ENCODE results near the gene TMEM184A. TPM values are rescaled to one million over a fixed set of nuclear protein-coding genes. Genes with fewer than 3 reads are reported as not detected.

Gene TMEM184A
- total RNA-seq, 3 donors from 2014 or later, result 6.6 to 8.2 TPM; not detected in 1

GRCh38 chr7:1532456-1533254 is 23.4 kb downstream of the TMEM184A start:
- Histone ChIP-seq H3K27ac (peak overlapping the region; percentile 97 to 100), H3K9me3 (no peaks in the 10 kb centered on the region), H3K27me3 (no peaks in the 10 kb centered on the region), H3K36me3 (no peaks in the 10 kb centered on the region), H3K4me3 (peak overlapping the region; percentile 52 to 84 (median 68)), H3K4me1 (peaks cover 3 to 15% of the 10 kb centered on the region in 2 donors)
- TF ChIP-seq POLR2A (IDR thresholded peaks at IDR 0.05), result peak; percentile 56
- peak in 2 of 3 donors; percentile 5 to 81 for TF ChIP-seq POLR2AphosphoS5 (IDR thresholded peaks at IDR 0.05)
- TF ChIP-seq CTCF (IDR thresholded peaks at IDR 0.05), result no peak
- peak; percentile 82 to 83 for DNase-seq (ENCODE audit: low spot score in 2 of 2)
- intact Hi-C loops (cut with DNase I; ENCODE audit: low total_unique reads), result no loop called here

GRCh38 chr7:1531979-1532455 is 24.0 kb downstream of the TMEM184A start:
- Histone ChIP-seq H3K4me1 (peaks cover 0 to 15% of the 10 kb centered on the region in 2 donors), H3K36me3 (no peaks in the 10 kb centered on the region), H3K27me3 (no peaks in the 10 kb centered on the region), H3K9me3 (no peaks in the 10 kb centered on the region), H3K4me3 (peak overlapping the region; percentile 52 to 84 (median 68)), H3K27ac (peak overlapping the region; percentile 97 to 100)
- intact Hi-C loops (cut with DNase I; ENCODE audit: low total_unique reads), result no loop called here
- no peak for DNase-seq (ENCODE audit: low spot score in 2 of 2)
- TF ChIP-seq POLR2A (IDR thresholded peaks at IDR 0.05) (no peak), CTCF (IDR thresholded peaks at IDR 0.05) (no peak), POLR2AphosphoS5 (IDR thresholded peaks at IDR 0.05) (no peak)

GRCh38 chr7:1531263-1531978 is 24.6 kb downstream of the TMEM184A start:
- H3K4me1 ChIP-seq, result peaks cover 0 to 15% of the 10 kb centered on the region in 2 donors
- TF ChIP-seq CTCF (IDR thresholded peaks at IDR 0.05) (no peak), POLR2AphosphoS5 (IDR thresholded peaks at IDR 0.05) (peak in 1 of 3 donors; percentile 52), POLR2A (IDR thresholded peaks at IDR 0.05) (peak; percentile 18)
- H3K36me3 ChIP-seq, result no peaks in the 10 kb centered on the region
- H3K27ac ChIP-seq, result peak overlapping the region; percentile 97 to 100
- peak in 1 of 2 donors; percentile 60 for DNase-seq (ENCODE audit: low spot score in 2 of 2)
- peak overlapping the region; percentile 52 to 84 (median 68) for H3K4me3 ChIP-seq
- intact Hi-C loops (cut with DNase I; ENCODE audit: low total_unique reads), result no loop called here
- H3K9me3 ChIP-seq, result no peaks in the 10 kb centered on the region
- no peaks in the 10 kb centered on the region for H3K27me3 ChIP-seq

GRCh38 chr7:1530946-1531262 is 25.1 kb downstream of the TMEM184A start:
- Histone ChIP-seq H3K4me1 (peaks cover 0 to 15% of the 10 kb centered on the region in 2 donors), H3K9me3 (no peaks in the 10 kb centered on the region), H3K4me3 (peak overlapping the region; percentile 52 to 84 (median 68)), H3K27ac (peak overlapping the region; percentile 97 to 100), H3K36me3 (no peaks in the 10 kb centered on the region), H3K27me3 (no peaks in the 10 kb centered on the region)
- intact Hi-C loops (cut with DNase I; ENCODE audit: low total_unique reads), result no loop called here
- no peak for TF ChIP-seq POLR2AphosphoS5 (IDR thresholded peaks at IDR 0.05)
- TF ChIP-seq POLR2A (IDR thresholded peaks at IDR 0.05), result no peak
- no peak for TF ChIP-seq CTCF (IDR thresholded peaks at IDR 0.05)
- DNase-seq (ENCODE audit: low spot score in 2 of 2), result no peak

Data from breast epithelium (tissue), 4 donors.